ELR (cell line): Measurements from ENCODE around the gene KLF11.
A peak's percentile ranks its signal among the peaks of the same experiment; 100 is the strongest.

Experiments used
- DNase-seq: peaks from one replicate; pipeline ENCODE4 v3.0.0-alpha.2; 2015; ENCODE audit warnings: low read depth

The KLF11 gene

DNA sequence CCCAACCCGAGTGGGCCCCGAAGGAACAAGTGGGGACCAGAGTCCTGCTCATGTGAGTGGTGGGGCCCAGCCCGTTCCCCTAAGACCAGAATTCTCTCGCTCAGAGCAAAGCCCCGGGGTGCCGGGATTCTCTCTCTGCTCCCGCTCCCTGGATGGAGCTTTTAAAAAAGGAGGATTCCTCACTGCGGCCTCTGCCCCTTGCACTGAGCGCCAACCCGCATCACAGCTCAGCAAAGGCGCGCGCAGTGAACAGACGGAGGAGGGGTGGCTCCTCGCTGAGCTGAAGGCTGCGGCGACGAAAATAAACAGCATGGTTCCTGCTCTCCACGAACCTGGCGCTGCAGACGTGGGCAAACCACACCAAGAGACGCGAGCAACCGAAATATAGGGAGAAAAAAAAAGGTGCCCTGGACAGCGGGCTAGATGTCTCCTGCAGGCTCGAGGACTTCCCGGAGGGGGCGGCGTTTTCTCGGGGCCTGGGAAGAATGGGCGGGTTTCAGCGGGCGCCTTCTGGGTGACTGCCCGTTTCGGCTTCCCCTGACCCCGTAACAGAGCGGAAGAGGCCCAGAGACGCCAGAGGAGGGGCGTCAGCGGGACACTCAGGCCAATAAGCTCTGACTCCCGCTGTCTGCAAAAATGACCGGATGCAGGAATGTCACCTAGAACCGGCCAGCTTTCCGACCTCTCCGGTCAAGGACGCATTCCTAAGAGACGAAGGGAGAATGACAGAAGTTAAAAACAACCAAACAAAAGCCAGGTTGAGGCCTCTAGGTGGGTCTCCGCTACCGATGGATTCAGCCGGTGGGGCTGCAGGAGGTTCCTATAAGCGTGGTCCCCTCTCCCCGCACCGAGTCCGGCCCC lies 819 bp upstream of the KLF11 start:
- DNase-seq = peak; percentile 28

DNA sequence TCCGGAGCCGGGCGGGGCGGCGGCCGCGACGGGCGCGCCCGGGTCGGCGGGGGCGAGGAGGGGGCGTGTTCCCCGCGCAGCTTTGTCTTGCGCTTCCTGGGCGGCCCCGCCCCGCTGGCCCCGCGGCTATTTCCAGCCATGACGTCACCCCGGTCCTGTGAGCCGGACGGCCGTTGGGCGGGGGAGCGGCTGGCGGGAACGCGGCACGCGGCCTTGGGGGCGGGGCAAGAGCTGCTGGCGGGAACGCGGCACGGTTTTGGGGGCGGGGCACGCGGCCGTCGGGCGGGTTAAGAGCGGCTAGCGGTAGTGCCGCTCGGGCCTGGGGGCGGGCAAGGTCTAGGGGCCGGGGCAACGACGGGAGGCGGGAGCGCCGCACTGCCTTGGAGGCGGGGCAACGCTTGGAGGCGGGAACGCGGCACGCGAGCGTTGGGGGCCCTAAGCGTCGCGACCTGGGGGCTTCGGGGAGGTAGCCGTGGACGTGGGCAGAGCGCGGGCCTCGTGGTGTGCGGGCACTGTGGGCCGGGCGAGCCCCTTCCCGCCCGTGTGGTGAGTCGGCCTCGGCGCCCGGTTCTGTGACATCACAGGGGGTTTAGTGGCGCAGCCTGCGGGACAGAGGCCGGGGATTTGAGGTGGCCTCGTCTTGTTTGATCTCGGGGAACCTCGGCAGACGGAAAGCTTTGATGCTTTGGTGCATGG lies 704 bp downstream of the KLF11 start:
- DNase-seq = peak; percentile 84

DNA sequence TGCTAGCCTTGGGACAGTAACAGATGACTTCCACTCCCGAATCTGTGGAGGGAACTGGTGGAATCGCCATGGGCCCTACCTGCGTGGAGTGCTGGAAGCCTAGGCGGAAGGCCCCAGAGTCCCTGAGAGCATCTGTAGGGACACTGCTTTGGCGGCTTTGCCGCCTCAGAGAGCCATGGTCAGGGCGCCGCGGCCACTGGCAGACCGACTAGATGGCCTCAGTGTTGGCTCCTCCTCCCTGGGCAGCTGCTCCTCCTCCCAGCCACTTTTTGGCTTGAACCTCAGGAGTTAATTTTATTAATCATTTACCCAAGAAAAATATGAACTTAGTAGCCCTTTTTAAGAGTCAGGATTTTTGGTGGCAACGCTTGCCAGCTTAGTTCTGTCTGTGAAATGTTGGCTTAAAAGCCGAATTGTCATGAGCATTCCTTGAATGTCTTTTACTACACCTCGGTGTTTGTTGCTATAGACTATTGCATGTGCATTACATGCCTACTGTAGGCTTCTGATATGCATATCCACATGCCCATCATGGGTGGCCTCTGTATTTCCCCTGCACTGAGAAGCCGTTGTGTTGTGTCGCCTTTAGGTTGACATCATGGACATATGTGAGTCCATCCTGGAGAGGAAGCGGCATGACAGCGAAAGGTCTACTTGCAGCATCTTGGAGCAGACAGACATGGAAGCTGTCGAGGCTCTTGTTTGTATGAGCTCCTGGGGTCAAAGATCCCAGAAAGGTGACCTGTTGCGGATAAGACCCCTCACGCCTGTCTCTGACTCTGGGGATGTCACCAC lies 2.4 kb downstream of the KLF11 start:
- DNase-seq = no peak

DNA sequence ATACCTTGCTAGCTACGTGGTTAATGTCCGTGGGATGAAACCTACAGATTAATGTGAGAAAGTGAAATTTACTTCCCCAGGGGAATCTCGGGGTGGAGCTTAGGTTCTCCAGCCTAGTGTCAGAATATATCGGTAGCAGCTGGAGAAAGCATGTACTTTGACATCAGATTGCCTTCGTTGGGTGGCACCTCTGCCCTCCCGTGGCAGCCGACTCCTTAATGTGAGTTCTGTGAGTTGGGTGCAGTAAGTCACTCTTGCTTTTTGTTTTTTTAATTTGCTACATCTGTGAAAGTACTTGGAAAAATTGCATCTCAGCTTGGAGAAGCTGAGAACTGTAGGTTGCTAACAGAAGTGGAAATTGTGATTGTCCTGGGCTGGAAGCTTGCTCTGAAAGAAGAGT lies 3.6 kb downstream of the KLF11 start:
- DNase-seq = no peak

DNA sequence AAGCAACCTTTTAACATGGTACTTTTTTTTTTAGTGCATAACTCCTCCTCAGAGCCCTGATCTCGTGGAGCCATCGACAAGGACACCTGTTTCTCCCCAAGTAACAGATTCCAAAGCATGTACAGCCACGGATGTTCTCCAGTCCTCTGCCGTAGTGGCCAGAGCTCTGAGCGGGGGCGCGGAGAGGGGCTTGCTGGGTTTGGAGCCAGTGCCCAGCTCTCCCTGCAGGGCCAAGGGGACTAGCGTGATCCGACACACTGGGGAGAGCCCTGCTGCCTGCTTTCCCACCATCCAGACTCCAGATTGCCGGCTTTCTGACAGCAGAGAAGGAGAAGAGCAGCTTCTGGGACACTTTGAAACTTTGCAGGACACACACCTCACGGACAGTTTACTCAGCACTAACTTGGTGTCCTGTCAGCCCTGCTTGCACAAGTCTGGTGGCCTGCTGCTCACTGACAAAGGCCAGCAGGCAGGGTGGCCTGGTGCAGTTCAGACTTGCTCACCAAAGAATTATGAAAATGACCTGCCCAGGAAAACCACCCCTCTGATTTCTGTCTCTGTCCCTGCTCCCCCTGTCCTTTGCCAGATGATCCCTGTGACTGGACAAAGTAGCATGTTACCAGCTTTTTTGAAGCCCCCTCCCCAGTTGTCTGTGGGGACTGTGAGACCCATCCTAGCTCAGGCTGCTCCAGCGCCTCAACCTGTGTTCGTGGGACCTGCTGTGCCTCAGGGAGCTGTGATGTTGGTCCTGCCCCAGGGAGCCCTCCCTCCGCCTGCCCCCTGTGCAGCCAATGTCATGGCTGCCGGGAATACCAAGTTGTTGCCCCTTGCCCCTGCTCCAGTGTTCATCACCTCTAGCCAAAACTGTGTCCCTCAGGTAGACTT lies 4.5 kb downstream of the KLF11 start:
- DNase-seq = no peak

DNA sequence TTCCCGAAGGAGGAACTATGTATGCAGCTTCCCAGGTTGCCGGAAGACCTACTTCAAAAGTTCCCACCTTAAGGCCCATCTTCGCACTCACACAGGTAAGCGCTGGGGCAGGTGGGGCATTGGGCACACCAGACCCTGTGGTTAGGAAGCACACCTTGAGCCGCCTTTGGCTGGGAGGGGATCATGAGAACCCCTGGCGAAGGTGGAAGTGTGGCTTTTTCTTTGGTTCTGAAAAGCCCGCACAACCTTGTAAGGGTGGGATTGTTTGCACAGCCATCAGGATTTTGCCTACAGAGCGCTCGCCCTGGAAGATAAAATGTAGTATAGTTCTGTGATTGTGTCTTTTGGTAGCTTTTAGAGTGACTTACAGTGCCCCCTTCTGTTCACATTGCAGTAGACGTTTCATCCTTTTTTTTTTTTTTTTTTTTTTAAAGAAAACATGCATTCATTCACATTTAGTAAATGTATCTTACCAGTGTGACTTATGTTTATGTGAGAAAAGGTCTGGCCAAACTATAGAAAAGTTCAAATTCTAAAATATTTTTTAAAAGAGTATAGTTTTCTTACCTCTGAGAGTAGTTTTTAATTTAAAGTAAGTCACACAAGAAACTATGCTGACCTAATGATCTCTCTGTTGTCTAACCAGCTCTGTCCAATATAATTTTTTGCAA lies 5.3 kb downstream of the KLF11 start:
- peak; percentile 67 for DNase-seq

DNA sequence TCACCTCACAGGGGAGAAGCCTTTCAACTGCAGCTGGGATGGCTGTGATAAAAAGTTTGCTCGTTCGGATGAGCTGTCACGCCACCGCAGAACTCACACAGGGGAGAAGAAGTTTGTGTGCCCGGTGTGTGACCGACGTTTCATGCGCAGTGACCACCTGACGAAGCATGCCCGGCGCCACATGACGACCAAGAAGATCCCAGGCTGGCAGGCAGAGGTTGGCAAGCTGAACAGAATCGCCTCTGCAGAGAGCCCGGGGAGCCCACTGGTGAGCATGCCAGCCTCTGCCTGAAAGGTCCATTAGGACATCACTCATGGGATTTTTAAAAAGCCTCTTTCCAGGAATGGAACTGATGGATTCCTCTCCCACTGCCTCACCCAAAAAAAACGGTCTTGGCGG lies 8.9 kb downstream of the KLF11 start:
- DNase-seq = no peak

DNA sequence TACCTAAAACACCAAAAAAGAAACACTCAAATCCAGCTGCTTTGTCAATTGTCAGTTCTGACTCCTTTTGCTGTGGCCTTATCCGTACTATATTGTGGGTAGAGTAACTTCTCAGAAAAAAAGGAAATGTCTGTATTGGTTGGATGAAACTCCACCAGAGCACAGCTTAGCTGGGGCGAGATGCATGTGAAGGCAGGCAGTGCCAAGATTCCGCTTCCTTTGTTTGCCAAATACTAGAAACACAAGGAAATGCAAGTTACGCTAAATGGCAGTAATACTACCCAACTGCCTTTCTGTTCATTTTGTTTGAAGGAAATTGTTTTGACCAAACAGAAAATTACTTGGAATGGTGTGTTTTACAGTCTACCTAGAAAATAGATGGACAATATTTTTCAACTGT lies 10.0 kb downstream of the KLF11 start:
- no peak for DNase-seq

DNA sequence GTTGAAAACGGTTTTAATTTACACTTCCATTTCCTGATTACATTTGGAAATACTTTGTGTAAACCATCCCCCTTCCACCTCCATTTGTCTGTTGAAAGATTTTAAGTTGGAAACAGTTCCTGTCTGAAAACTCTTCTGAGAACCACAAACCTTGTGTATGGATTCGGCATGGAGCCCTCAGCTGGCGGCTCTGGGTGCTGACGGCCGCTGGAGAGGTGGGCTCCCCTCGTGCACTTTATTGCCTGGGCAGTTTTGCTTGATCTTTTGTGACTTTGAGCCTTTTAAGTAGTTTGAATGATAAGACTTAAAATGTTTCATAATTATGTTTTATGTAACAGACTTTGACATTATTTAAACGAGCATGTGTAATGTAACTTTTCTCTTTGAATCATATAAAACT lies 11.1 kb downstream of the KLF11 start:
- no peak for DNase-seq

DNA sequence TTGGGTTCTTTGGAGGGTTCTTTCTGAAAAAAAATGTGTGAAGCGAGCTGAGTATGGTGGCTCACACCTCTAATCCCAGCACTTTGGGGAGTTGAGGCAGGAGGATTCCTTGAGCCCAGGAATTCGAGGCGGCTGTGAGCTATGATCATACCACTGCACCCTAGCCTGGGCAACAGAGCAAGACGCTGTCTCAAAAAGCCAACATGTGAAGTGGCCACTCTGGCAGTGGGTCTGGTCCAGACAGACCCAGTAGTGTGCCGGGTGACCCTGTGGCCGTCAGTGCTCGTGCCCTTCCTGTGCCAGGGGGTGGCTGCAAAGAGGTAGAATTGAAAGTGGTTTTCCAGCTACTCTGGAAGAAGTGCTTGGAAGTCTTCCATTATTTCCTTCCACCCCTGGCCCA lies 11.6 kb downstream of the KLF11 start:
- no peak for DNase-seq

DNA sequence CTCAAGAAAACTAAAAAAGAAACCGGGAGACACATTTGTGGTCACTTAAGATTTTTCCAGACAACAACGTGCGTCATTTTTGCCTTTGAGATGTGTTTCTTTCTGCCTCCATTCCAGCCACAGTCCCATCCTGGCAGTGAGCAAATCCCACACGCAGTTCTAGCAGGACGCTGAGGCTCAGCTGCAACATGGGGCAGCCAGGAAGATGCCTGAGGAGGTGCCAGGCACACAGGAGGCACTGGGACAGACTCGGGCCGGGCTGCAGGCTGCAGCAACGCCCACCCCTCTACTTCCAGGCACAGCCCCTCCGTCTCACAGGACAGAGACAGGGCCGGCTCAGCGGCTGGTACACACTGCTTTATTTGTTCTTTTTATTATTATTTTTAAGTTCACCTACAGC lies 13.1 kb downstream of the KLF11 start:
- DNase-seq = no peak

DNA sequence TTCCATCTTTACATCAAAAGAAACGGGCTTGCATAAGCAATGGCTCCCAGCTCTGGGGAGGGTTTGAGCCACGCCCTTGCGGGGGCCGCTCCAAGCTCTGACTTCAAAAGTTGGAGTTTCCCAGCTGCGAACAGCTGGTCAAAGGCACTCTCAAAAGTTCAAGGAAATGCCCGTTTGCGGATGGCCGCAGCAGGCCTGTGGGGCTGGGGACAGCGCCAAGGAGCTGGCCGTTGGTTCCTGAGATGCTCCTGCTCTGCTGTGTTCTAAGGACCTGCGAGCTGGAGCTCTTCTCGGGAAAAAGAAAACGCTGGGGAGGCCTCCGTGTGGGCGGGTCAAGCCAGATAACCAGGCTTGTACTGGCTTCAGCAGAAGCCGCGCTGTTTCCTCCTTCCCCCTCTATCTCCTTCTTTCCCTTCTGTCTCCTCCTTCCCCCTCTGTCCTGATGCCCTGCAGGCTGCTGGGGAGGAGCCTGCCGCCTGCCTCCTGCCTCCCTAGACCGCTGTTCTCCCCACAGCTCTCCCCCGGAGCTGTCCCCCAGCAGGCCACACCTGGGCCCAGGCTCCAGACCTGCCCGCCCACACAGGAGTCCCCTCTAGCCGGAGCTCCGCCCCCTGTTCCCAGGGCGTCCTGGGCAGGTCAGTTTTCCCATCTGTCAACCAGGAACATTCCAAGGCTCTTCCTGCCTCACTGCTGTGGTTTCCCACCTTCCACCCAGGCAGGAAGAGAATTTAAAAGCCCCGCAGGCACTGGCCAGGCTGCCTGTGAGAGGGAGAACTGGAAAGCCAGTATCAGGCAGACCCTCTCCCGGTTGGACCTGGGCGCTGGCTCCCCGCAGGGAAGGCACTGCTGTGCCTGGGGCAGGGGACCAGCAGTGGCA lies 14.1 kb downstream of the KLF11 start:
- peak; percentile 65 for DNase-seq

DNA sequence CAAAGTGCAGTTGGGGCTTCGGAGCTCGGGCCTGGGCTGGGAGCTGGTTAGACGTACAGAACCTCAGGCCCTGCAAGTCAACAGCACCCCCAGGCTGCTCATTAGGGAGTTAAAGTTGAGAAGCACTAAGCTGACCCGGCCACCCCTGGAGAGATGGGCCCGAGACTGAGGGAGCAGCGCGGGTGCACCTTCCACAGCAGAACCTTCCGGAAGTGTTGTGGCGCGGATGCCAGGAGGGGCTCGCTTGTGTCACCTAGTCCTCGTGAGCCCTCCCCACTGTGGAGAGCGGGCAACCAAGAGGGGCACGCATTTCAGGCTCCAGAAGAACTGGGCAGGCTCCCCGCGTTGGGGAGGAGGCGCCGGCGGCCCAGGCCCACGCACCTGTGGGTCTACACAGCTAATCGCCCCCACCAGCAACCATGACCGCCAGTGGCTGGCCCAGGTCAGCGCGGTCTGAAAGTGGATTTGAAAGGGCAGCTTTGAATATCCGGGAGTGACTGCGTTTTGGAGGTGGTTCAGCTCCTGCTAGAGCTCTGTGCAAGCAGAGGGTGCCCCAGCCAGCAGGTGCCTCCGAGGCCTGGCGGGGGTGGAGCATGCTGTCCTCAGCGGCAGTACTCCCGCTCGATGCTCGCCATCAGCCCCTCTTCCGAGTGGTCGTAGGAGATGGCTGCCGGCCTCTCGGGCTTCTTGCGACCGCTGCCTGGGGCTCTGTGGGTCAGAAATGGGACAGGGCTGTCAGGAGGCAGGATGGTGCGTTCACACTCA lies 15.1 kb downstream of the KLF11 start:
- DNase-seq = no peak

DNA sequence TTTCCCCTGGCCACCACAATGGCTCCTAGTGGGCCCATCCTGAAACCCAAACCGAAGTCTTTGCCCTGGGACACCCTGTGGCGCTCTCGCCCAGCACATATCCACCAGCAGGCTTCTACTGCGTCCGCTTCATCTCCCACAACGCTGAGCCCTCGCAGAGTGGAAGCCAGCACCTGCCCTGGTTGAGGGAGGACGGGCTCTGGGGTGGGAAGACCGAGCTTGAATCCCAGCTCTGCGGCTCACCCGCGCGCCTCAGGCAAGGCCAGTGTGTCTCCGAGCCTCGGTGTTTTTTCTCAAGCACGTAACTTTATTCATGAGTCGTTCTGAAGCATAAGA lies 15.6 kb downstream of the KLF11 start:
- no peak for DNase-seq

DNA sequence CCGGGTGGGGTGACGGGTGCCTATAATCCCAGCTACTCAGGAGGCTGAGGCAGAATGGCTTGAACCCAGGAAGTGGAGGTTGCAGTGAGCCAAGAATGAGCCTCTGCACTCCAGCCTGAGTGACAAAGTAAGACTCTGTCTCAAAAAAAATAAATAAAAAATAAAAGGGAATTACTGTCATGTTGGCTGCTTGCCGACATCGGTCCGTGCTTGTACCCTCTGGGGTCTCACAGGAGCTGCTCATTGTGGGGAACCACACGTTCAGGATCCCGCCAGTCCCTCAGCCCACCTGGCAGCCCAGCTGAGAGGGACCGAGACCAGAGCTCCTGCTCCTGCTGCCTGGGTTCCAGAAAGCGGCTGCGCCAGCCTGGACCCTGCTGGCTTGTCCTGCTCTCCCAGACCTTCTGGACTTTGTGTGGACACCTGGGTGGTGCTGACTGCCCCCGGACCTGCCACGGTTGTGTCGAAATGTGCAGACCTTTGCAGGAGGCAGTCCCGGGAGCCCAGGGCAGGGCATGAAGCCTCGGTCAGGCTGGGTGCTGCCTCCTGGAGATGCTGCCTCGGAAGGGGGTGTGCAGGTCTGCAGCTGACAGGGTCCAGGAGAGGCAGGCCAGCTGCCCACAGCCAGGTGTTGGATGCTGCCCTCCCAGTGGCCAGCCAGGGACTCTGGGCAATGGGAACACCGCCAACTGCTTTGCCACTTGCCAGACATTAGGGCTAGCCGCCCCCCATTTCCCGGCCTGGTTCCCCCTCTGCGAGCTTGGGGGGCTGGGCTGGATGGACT lies 16.4 kb downstream of the KLF11 start:
- DNase-seq = no peak

DNA sequence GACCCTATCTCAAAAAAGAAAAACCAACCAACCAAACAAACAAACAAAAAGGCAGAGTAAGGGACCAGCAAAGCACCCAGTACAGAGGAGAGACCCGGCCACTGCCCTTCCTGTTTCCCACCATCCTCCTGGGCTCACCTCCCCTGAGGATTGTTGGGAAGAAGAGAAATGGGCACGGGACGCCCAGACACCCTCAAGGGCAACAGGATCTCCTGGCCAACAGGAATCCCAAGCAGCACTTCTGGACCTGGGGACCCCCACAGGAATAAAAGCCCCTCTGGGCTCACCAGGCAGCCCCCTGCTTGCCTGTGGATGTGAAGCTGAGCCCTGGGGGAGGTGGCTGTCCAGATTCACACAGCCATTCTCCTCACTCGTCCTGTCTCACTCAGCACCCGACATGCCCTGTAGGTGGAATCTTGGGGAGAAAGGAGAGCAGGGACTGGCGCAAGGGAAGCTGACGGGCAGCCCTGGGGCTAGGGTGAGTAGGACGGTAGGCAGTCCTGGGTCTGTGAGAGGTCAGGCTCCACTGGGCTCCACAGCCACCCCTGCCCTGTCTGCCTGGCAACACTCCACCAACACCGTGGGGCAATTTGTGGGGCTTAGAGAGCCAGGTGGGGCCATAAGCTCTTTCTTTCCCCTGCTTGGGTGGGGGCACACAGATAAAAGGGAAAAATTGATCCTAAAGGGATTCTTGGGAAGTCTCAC lies 18.0 kb downstream of the KLF11 start:
- DNase-seq = no peak

DNA sequence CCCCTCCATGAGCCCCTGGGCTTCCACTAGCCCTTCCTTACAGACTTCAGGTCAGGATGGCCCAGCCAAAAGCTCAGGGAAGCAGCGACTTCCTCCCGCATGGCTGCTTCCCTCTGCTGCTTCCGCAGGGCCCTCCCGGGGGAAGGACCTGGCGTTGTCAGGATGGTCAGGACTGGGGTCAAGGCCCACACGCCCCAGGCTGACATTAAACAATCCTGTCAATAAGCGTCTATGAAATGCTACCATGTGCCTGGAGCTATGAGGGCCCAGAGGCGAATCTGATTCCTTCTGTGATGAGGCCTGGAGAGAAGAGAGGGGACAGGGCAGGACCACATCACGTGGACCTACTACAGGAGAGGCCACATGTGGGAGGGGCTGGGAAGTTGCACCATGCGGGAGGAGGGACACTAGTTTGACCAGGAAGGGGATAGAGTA lies 19.6 kb downstream of the KLF11 start:
- DNase-seq = no peak

DNA sequence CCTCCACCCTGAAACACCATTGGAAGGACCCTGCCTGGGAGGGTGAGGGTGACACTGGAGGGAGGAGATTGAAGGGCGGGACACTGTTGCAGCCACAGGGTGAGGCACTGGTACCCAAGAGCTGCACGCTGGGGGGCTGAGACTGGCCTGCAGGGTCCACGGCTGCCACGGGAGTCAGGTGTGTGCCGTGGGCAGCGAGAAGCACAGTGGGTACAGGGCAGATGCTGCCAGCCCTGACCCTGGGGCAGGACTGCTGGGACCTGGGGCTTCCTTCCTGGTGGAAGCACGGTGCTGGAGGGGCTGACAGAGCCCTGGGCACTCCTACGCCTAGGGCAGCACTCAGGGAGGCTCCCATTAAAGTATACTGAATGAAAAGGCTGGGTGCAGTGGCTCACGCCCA lies 20.2 kb downstream of the KLF11 start:
- no peak for DNase-seq
